Immature natural killer cell (primary cell): ENCODE results near the gene WWC1. TPM values are rescaled to one million over a fixed set of nuclear protein-coding genes. Genes with fewer than 3 reads are reported as not detected.

Experiments
- DNase-seq, 3 donors: peaks; one replicate each; pipeline ENCODE4 v3.0.0; 2022; ENCODE audit warnings: mixed read lengths in 1 of 3
- H3K27ac Mint-ChIP-seq, 6 donors: one replicate each; pipeline ENCODE4 v1.8.0; 2020; ENCODE audit warnings: mixed read lengths in 6 of 6, mild to moderate bottlenecking in 5 of 6, inconsistent platforms in 4 of 6, moderate library complexity in 3 of 6
- H3K27me3 Mint-ChIP-seq, 3 donors: one replicate each; pipeline ENCODE4 v1.8.0; 2020 to 2021; ENCODE audit warnings: low read depth in 3 of 3, mild to moderate bottlenecking in 3 of 3, mixed read lengths in 3 of 3, moderate library complexity in 3 of 3, inconsistent platforms in 1 of 3
- H3K36me3 Mint-ChIP-seq, 3 donors: one replicate each; pipeline ENCODE4 v1.8.0; 2020; ENCODE audit warnings: mixed read lengths in 3 of 3, inconsistent platforms in 2 of 3, mild to moderate bottlenecking in 2 of 3
- H3K4me1 Mint-ChIP-seq, 2 donors: one replicate each; pipeline ENCODE4 v1.8.0; 2020; ENCODE audit warnings: inconsistent platforms in 2 of 2, mild to moderate bottlenecking in 2 of 2, mixed read lengths in 2 of 2, moderate library complexity in 1 of 2
- H3K4me3 Mint-ChIP-seq, 5 donors: one replicate each; pipeline ENCODE4 v1.8.0; 2020; ENCODE audit warnings: mild to moderate bottlenecking in 5 of 5, mixed read lengths in 5 of 5, inconsistent platforms in 3 of 5, moderate library complexity in 3 of 5
- H3K9me3 Mint-ChIP-seq, 6 donors: one replicate each; pipeline ENCODE4 v1.8.0; 2020; ENCODE audit warnings: mild to moderate bottlenecking in 6 of 6, mixed read lengths in 6 of 6, inconsistent platforms in 4 of 6, moderate library complexity in 3 of 6
- polyA plus RNA-seq, 3 donors: library from polyadenylated mRNA; unstranded; fragments of 300-500 nt; fragmentation: Illumina TruSeq; gene quantifications; one replicate each; pipeline ENCODE4 v1.2.3, GENCODE V29; 2021

WWC1 gene
- polyA plus RNA-seq, 3 donors from 2014 or later = 0.40 TPM; not detected in 2

DNA sequence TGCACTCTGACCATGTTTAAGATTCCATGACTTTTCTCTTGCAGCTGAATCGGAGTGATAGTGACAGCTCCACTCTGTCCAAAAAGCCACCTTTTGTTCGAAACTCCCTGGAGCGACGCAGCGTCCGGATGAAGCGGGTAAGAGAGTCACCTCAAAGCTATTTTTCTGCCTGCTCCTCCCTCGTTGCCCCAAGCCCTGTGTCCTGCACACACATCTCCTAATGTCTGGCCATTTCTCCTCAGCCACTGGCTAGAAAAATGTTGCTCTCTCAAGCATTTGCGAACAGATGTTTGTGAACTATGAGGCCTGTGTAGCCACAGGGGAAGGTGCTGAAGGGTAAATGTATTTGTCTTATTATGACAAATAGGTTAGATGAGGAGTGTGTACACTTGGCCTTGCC lies 169.2 kb downstream of the WWC1 start:
- Mint-ChIP-seq H3K4me3 (no peak overlapping the region), H3K9me3 (no peaks in the 10 kb centered on the region), H3K27me3 (peaks cover 0 to 3% (median 0%) of the 10 kb centered on the region in 3 donors), H3K36me3 (no peaks in the 10 kb centered on the region), H3K27ac (no peak overlapping the region), H3K4me1 (no peaks in the 10 kb centered on the region)
- no peak for DNase-seq

DNA sequence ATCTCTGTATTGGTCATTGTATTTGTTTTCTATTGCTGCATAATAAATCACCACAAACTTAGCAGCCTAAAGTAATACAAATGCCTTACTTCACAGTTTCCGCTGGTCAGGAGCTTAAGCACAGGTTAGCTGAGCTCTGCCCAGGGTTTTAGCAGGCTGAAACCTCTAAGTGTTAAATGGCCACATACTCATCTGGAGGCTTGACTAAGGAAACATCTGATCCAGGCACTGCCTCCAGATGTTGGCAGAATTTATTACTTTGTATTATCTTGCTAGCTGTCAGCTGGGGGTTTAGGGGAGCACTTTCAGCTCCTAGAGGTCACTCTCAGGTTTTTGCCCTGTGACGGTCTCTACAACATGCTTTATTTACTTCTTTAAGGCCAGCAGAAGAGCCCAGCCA lies 171.6 kb downstream of the WWC1 start:
- Mint-ChIP-seq H3K27me3 (peaks cover 0 to 3% (median 0%) of the 10 kb centered on the region in 3 donors), H3K4me1 (no peaks in the 10 kb centered on the region), H3K27ac (no peak overlapping the region), H3K9me3 (no peaks in the 10 kb centered on the region), H3K36me3 (no peaks in the 10 kb centered on the region), H3K4me3 (no peak overlapping the region)
- no peak for DNase-seq

DNA sequence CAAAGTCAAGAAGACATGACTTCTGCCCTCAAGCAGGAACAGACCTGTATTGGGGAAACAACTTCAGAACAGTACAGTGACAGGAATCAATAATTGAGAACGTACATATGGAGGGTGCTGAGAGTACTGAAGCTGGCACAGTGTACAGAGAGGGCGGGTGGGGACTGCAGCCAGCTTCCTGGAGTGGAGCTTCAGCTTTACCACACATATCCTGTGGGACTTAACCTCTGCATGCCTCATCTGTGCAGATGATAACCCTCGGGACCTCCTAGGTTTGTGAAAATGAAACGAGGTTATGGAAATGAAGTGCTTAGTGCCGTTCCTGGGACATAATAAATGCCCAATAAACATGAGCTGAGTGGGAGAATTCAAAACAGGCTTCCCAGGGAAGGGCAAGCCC lies 172.8 kb downstream of the WWC1 start:
- no peak overlapping the region for H3K4me3 Mint-ChIP-seq
- H3K9me3 Mint-ChIP-seq = no peaks in the 10 kb centered on the region
- H3K27ac Mint-ChIP-seq = no peak overlapping the region
- no peak for DNase-seq
- H3K4me1 Mint-ChIP-seq = no peaks in the 10 kb centered on the region
- H3K27me3 Mint-ChIP-seq = peaks cover 0 to 3% (median 0%) of the 10 kb centered on the region in 3 donors
- no peaks in the 10 kb centered on the region for H3K36me3 Mint-ChIP-seq

DNA sequence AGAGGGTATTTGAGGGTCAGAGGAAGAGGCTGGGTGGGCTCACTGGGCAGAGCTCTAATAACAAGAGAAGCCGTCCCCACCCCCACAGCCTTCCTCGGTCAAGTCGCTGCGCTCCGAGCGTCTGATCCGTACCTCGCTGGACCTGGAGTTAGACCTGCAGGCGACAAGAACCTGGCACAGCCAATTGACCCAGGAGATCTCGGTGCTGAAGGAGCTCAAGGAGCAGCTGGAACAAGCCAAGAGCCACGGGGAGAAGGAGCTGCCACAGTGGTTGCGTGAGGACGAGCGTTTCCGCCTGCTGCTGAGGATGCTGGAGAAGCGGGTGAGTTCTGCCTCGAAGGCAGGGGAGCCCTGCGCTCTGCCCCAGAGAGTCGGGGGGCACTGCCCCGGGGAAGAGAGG lies 173.2 kb downstream of the WWC1 start:
- H3K27ac Mint-ChIP-seq = no peak overlapping the region
- no peaks in the 10 kb centered on the region for H3K9me3 Mint-ChIP-seq
- H3K36me3 Mint-ChIP-seq = no peaks in the 10 kb centered on the region
- no peak overlapping the region for H3K4me3 Mint-ChIP-seq
- no peak for DNase-seq
- peaks cover 0 to 3% (median 0%) of the 10 kb centered on the region in 3 donors for H3K27me3 Mint-ChIP-seq
- H3K4me1 Mint-ChIP-seq = no peaks in the 10 kb centered on the region

DNA sequence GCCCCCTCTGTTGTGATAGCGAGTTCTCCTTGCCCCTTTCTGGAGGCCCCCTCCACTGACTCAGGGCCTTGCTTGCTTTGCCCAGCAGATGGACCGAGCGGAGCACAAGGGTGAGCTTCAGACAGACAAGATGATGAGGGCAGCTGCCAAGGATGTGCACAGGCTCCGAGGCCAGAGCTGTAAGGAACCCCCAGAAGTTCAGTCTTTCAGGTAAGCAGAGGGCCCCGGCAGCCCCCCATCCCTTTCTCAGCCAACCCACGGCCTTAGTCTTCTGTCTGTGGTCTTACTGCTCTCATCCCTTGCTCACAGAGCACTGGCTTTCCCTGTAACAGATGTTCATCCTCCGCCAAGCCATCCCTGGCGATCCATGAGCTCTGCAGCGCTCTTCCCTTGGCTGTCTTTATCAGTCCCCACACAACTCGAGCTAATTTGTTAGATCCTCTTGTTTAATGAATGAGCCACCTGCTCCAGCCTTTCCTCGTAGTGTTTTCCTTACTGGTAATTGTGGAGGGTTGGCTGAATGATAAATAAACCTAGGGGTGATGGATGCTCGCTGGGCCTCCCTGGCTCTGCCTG lies 176.4 kb downstream of the WWC1 start:
- Mint-ChIP-seq H3K36me3 (no peaks in the 10 kb centered on the region), H3K4me3 (no peak overlapping the region)

DNA sequence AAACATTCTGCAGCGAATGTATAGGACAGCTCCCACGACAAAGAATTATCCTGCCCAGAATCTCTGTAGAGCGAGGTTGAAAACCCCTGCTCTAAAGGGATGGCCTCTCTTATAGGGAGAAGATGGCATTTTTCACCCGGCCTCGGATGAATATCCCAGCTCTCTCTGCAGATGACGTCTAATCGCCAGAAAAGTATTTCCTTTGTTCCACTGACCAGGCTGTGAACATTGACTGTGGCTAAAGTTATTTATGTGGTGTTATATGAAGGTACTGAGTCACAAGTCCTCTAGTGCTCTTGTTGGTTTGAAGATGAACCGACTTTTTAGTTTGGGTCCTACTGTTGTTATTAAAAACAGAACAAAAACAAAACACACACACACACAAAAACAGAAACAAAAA lies 177.4 kb downstream of the WWC1 start:
- Mint-ChIP-seq H3K36me3 (no peaks in the 10 kb centered on the region), H3K9me3 (no peaks in the 10 kb centered on the region), H3K27ac (no peak overlapping the region), H3K27me3 (peaks cover 0 to 3% (median 3%) of the 10 kb centered on the region in 3 donors), H3K4me3 (no peak overlapping the region), H3K4me1 (no peaks in the 10 kb centered on the region)
- no peak for DNase-seq

More for the DNA sequence above, 176.4 kb downstream of the WWC1 start:
- Mint-ChIP-seq H3K27me3 (peaks cover 0 to 3% (median 0%) of the 10 kb centered on the region in 3 donors), H3K27ac (no peak overlapping the region), H3K4me1 (no peaks in the 10 kb centered on the region), H3K9me3 (no peaks in the 10 kb centered on the region)
- no peak for DNase-seq

DNA sequence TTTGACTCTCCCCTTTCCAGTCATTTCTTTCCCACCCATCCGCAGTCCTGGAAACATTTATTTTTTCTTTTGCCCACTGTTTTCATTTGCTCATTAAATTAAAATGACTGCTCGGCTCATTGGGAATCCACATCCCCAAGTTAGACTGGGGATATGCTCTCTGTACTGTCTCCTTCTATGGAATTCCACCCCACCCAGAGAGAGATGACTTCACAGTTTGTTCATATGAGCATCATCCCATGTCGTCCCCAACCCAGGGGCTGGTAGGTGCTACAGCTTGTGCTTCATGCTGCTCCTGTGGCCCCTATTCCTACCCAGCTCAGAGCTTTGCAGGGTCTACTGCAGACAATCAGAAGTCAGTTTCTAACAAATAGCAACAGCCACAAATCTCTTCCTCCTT lies 178.4 kb downstream of the WWC1 start:
- no peaks in the 10 kb centered on the region for H3K36me3 Mint-ChIP-seq
- H3K4me1 Mint-ChIP-seq = no peaks in the 10 kb centered on the region
- no peak overlapping the region for H3K4me3 Mint-ChIP-seq
- no peak overlapping the region for H3K27ac Mint-ChIP-seq
- H3K27me3 Mint-ChIP-seq = peaks cover 0 to 3% (median 2%) of the 10 kb centered on the region in 3 donors
- DNase-seq = no peak
- H3K9me3 Mint-ChIP-seq = no peaks in the 10 kb centered on the region

DNA sequence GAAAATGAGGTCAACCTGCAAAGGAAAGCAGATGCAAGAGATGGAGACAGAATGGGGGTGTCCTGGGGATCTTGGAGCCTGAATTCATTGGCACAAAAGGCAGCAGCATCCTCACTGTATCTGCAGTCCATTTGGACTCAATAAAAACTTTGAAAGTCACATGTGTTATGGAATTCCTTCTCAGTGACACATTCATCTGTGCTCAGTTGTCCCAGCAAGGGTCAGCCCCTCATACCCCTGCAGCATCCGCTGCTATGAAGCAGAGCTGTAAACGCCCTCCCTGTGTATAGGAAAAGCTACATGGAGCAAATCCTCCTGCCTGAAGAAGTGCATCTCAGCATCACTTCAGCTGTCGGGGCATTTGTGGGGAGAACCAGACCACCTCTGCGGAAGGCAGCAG lies 180.3 kb downstream of the WWC1 start:
- Mint-ChIP-seq H3K27me3 (peaks cover 0 to 3% (median 2%) of the 10 kb centered on the region in 3 donors), H3K4me3 (no peak overlapping the region), H3K4me1 (no peaks in the 10 kb centered on the region), H3K36me3 (no peaks in the 10 kb centered on the region), H3K27ac (no peak overlapping the region), H3K9me3 (no peaks in the 10 kb centered on the region)
- no peak for DNase-seq

DNA sequence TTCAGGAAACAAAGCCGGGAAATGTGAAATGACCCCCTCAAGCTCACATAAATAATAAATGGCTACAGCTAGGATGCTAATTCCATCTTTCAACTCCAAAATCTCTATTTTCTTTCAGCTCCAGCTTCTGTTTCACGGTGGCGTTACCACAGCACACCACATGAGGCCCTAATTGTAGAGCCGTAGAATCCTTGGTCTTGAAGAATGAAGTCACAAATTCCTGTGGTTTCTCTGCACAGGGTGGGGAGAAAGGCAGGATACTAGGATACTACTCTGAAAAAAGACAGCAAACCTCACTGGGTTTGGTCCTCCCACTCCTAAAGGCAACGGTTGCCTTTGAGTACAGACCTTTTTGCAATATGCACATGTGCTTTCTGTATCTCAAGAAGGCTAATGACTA lies 180.9 kb downstream of the WWC1 start:
- peaks cover 2 to 3% (median 2%) of the 10 kb centered on the region in 3 donors for H3K27me3 Mint-ChIP-seq
- H3K4me3 Mint-ChIP-seq = no peak overlapping the region
- DNase-seq = no peak
- no peaks in the 10 kb centered on the region for H3K36me3 Mint-ChIP-seq
- no peaks in the 10 kb centered on the region for H3K4me1 Mint-ChIP-seq
- H3K9me3 Mint-ChIP-seq = no peaks in the 10 kb centered on the region
- no peak overlapping the region for H3K27ac Mint-ChIP-seq

DNA sequence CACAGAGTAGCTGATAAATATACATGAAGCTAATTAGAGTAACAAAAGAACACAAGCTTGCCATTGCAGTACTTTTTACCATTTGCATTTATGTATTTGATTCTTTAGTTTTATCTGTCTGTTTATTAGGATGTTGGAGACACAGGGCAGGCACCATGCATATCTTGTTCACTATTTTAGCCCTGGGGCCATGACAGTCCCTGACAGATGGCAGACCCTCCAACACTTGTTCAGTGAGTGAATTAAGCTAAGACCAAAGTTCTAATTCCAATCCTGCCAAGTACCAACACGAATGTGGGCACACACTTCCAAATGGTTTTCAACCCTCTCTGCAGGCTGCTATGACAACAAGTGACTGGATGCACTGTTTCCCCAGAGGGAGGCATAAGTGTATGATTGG lies 182.9 kb downstream of the WWC1 start:
- no peak for DNase-seq
- H3K36me3 Mint-ChIP-seq = no peaks in the 10 kb centered on the region
- no peaks in the 10 kb centered on the region for H3K9me3 Mint-ChIP-seq
- H3K4me3 Mint-ChIP-seq = no peak overlapping the region
- no peak overlapping the region for H3K27ac Mint-ChIP-seq
- no peaks in the 10 kb centered on the region for H3K4me1 Mint-ChIP-seq
- H3K27me3 Mint-ChIP-seq = peaks cover 2 to 7% (median 2%) of the 10 kb centered on the region in 3 donors

DNA sequence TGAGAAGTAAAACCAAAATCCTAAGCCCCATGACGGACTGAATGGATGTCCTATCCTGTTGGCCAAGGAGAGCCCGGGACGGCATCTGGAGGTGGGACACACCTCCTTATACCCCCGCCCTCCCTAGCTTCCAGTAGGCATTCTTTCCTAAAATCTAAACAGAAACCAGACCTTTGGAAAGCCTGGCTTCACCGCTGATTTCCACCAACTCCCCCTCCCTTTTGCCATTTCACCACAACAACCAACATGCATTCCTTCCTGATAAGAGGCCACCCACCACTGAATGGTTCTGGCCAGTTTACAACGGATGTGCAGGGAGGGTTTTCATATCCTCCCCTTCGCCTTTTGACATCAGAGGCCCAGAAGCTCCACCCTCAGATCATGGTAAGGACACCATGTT lies 185.6 kb downstream of the WWC1 start:
- no peaks in the 10 kb centered on the region for H3K36me3 Mint-ChIP-seq
- H3K4me1 Mint-ChIP-seq = no peaks in the 10 kb centered on the region
- H3K4me3 Mint-ChIP-seq = no peak overlapping the region
- DNase-seq = no peak
- no peaks in the 10 kb centered on the region for H3K9me3 Mint-ChIP-seq
- no peak overlapping the region for H3K27ac Mint-ChIP-seq
- H3K27me3 Mint-ChIP-seq = peaks cover 2 to 7% (median 4%) of the 10 kb centered on the region in 3 donors

DNA sequence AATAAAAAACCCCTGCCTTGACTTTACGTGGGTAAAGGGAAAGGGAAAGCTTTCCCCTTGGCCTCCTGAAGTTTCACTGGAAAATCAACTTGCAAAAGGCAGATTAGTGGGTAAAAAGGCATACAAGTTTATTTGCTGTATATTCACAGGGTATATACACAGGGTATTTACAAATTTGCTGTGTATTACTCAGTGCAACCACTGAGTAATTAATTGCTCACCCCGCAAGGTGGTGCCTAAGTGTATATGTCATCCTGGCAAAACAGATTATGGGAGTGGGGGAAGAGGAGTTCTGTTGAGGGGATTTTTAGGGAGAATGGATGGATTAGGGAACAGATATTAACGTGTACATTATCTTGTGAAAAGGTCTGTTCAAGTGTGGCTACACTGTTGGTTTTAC lies 187.7 kb downstream of the WWC1 start:
- DNase-seq = no peak
- no peak overlapping the region for H3K27ac Mint-ChIP-seq
- H3K9me3 Mint-ChIP-seq = no peaks in the 10 kb centered on the region
- H3K36me3 Mint-ChIP-seq = no peaks in the 10 kb centered on the region
- H3K4me1 Mint-ChIP-seq = no peaks in the 10 kb centered on the region
- H3K27me3 Mint-ChIP-seq = peaks cover 2 to 5% (median 4%) of the 10 kb centered on the region in 3 donors
- no peak overlapping the region for H3K4me3 Mint-ChIP-seq

DNA sequence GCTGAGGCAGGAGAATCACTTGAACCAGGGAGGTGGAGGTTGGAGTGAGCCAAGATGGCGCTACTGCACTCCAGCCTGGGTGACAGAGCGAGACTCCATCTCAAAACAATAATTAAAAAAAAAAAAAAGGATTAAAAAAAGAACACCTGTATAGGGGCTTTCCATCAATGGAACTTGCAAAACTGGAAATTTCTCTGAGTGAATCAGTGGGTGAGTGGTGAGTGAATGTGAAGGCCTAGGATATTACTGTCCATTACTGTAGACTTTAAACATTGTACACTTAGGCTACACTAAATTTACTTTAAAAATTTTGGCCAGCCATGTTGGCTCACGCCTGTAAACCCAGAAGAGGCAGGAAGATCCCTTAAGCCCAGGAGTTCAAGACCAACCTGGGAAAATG lies 189.2 kb downstream of the WWC1 start:
- no peak for DNase-seq
- Mint-ChIP-seq H3K4me1 (peaks cover 3 to 8% of the 10 kb centered on the region in 2 donors), H3K4me3 (no peak overlapping the region), H3K9me3 (no peaks in the 10 kb centered on the region), H3K27me3 (peaks cover 2 to 5% (median 4%) of the 10 kb centered on the region in 3 donors), H3K27ac (no peak overlapping the region), H3K36me3 (no peaks in the 10 kb centered on the region)

DNA sequence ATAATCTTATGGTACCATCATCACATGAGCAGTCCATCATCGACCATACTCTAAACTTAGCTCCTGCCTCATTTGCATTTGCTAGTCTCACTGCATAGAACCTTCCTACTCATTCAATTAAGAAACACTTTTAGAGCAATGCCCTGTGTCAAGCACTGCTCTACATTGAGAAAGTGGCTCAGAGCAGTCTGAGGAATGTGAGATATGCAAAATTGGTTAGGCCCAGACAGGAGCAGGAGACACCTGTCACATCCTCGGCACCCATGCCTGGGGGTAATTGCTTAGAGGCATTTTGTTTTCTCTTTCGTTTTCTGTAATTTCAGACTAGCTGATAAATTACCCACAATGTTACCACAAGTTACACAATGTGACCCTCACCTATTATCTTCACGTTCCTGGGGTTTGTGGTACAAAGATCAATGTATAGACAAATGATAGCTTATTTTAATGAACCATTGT lies 189.9 kb downstream of the WWC1 start:
- H3K27ac Mint-ChIP-seq = peak overlapping the region in 1 of 6 donors; percentile 41
- DNase-seq = no peak
- no peaks in the 10 kb centered on the region for H3K36me3 Mint-ChIP-seq
- peaks cover 5 to 8% (median 5%) of the 10 kb centered on the region in 3 donors for H3K27me3 Mint-ChIP-seq
- H3K4me1 Mint-ChIP-seq = peaks cover 11 to 15% of the 10 kb centered on the region in 2 donors
- H3K9me3 Mint-ChIP-seq = no peaks in the 10 kb centered on the region
- H3K4me3 Mint-ChIP-seq = no peak overlapping the region

DNA sequence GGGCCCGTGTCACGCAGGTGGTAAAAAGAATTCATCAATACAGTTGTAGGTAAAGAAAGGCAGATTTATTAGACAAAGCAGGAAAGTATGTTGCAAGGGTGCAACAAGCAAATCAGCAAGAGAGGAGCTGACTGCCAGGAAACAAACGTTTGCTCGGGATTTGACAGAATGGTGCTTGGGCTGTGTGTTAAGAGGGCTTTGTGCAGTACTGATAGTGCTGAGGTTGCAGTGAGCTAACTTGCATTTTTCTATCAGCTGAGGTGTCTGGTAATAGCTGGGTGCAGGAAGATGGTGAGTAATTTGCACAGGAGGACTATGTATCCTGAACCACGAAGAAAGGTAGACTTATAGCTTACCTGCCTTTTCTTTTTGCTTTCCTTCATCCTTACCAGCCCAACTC lies 190.9 kb downstream of the WWC1 start:
- Mint-ChIP-seq H3K9me3 (no peaks in the 10 kb centered on the region), H3K4me3 (no peak overlapping the region), H3K27ac (no peak overlapping the region), H3K36me3 (no peaks in the 10 kb centered on the region), H3K4me1 (peaks cover 19 to 25% of the 10 kb centered on the region in 2 donors), H3K27me3 (peaks cover 5 to 8% (median 5%) of the 10 kb centered on the region in 3 donors)
- DNase-seq = no peak
